Calu3 (cell line): ENCODE measurements around the gene WTIP. TPM values are rescaled to one million over a fixed set of nuclear protein-coding genes. Genes with fewer than 3 reads are reported as not detected.
A peak's percentile ranks its signal among the peaks of the same experiment; 100 is the strongest.

Source experiments
- Bru-seq: library from RNA; stranded (reverse); fragments of 400-500 nt; gene quantifications from one replicate; lab custom pipeline; 2021; lab: Mats Ljungman, UMichigan
- BruChase-seq, 2 experiments: library from RNA; stranded (reverse); fragments of 400-500 nt; gene quantifications; one replicate each; lab custom pipeline; 2021; lab: Mats Ljungman, UMichigan
- BruUV-seq: library from RNA; stranded (reverse); fragments of 400-500 nt; replicated peaks from 2 replicates; lab custom pipeline; 2021; lab: Mats Ljungman, UMichigan
- CTCF ChIA-PET: fragments of 300-600 bp; sonication (Branson Sonifier 250); formaldehyde crosslinking; loops from one replicate; lab custom pipeline; 2022; ENCODE audit warnings: antibody characterized with exemption; lab: Charles Lee
- DNase-seq: peaks from one replicate; pipeline ENCODE4 v3.0.0; 2022
- H3K27ac Mint-ChIP-seq: one replicate; pipeline ENCODE4 v1.8.0; 2022; ENCODE audit warnings: mixed read lengths; ENCODE audit not compliant: unreplicated experiment
- H3K27me3 Mint-ChIP-seq: one replicate; pipeline ENCODE4 v1.8.0; 2022; ENCODE audit warnings: mixed read lengths; ENCODE audit not compliant: unreplicated experiment
- H3K36me3 Mint-ChIP-seq: one replicate; pipeline ENCODE4 v1.8.0; 2022; ENCODE audit warnings: mild to moderate bottlenecking, moderate library complexity, mixed read lengths; ENCODE audit not compliant: insufficient read depth, unreplicated experiment
- H3K4me1 Mint-ChIP-seq: one replicate; pipeline ENCODE4 v1.8.0; 2022; ENCODE audit warnings: mild to moderate bottlenecking, low read depth, mixed read lengths; ENCODE audit not compliant: unreplicated experiment
- H3K4me3 Mint-ChIP-seq: one replicate; pipeline ENCODE4 v1.8.0; 2022; ENCODE audit warnings: mild to moderate bottlenecking, low read depth, moderate library complexity, mixed read lengths; ENCODE audit not compliant: unreplicated experiment
- H3K9me3 Mint-ChIP-seq: one replicate; pipeline ENCODE4 v1.8.0; 2022; ENCODE audit warnings: low read depth, mixed read lengths; ENCODE audit not compliant: unreplicated experiment
- intact Hi-C: fragments of 100-400 bp; cut with micrococcal nuclease; formaldehyde crosslinking; loops from one replicate; pipeline ENCODE4 v1.10.0; 2022; ENCODE audit not compliant: unreplicated experiment
- long read RNA-seq: library from polyadenylated mRNA; stranded (forward); transcript quantifications from one replicate; pipeline ENCODE4 v2.0.0, GENCODE V29; 2022
- total RNA-seq: library from RNA; stranded (reverse); gene quantifications from 2 replicates; pipeline ENCODE4 v1.2.3, GENCODE V29; 2022
- TF ChIP-seq, protein P1 (sequence below): fragments of 200-600 bp; IDR thresholded peaks from one replicate; pipeline ENCODE4 v1.8.0; 2022; ENCODE audit warnings: antibody characterized with exemption; ENCODE audit not compliant: unreplicated experiment

The WTIP gene
- total RNA-seq (5.3 and 6.9 TPM in 2 replicates), Bru-seq, nascent RNA (percentile 39 among the genes with signal in this experiment), BruChase-seq, experiment 1, labeled RNA remaining after a 6-hour chase (percentile 50 among the genes with signal in this experiment), BruChase-seq, experiment 2, labeled RNA remaining after a 2-hour chase (percentile 58 among the genes with signal in this experiment)
- long read RNA-seq, full-length matches to known transcripts, result 4 of 8 reads
- long read RNA-seq, partial matches to known transcripts, result 0 of 8 reads
- long read RNA-seq, other reads (novel, unspliced or antisense), result 4 of 8 reads

GRCh38 chr19:34480971-34481841 is at the start of gene WTIP:
WTIP (plus strand) TSS chr19:34481758; CDS start chr19:34481975, 217 bp downstream.
- peaks cover 26% of the 10 kb centered on the region for H3K36me3 Mint-ChIP-seq
- intact Hi-C loops, result no loop called here
- DNase-seq, result peak; percentile 65
- no TSS peak for BruUV-seq
- H3K9me3 Mint-ChIP-seq, result no peaks in the 10 kb centered on the region
- TF ChIP-seq, protein P1, sequence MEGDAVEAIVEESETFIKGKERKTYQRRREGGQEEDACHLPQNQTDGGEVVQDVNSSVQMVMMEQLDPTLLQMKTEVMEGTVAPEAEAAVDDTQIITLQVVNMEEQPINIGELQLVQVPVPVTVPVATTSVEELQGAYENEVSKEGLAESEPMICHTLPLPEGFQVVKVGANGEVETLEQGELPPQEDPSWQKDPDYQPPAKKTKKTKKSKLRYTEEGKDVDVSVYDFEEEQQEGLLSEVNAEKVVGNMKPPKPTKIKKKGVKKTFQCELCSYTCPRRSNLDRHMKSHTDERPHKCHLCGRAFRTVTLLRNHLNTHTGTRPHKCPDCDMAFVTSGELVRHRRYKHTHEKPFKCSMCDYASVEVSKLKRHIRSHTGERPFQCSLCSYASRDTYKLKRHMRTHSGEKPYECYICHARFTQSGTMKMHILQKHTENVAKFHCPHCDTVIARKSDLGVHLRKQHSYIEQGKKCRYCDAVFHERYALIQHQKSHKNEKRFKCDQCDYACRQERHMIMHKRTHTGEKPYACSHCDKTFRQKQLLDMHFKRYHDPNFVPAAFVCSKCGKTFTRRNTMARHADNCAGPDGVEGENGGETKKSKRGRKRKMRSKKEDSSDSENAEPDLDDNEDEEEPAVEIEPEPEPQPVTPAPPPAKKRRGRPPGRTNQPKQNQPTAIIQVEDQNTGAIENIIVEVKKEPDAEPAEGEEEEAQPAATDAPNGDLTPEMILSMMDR, result no peak
- H3K27ac Mint-ChIP-seq, result no peak within 1 kb of the TSS
- H3K27me3 Mint-ChIP-seq, result peaks cover 17% of the 10 kb centered on the region
- CTCF ChIA-PET, result interaction anchor here (0.6 kb wide), 1 partner anchor 252 kb away, joined by 5 read pairs; no protein-coding TSS in a partner anchor
- H3K4me1 Mint-ChIP-seq, result peaks cover 13% of the 10 kb centered on the region
- peak within 1 kb of the TSS; percentile 55 for H3K4me3 Mint-ChIP-seq

GRCh38 chr19:34432797-34433196 is 48.8 kb upstream of the WTIP start:
- Mint-ChIP-seq H3K27ac (no peak overlapping the region), H3K4me1 (peaks cover 11% of the 10 kb centered on the region), H3K4me3 (no peak overlapping the region), H3K36me3 (peaks cover 80% of the 10 kb centered on the region), H3K27me3 (no peaks in the 10 kb centered on the region), H3K9me3 (no peaks in the 10 kb centered on the region)
- BruUV-seq, result no TSS peak
- CTCF ChIA-PET, result no interaction called here
- DNase-seq, result no peak
- intact Hi-C loops, result loop anchor here (10.0 kb wide), 1 partner anchor 198 kb away; no protein-coding TSS in a partner anchor
- TF ChIP-seq, protein P1, result no peak

GRCh38 chr19:34436716-34437115 is 44.8 kb upstream of the WTIP start:
- DNase-seq, result no peak
- CTCF ChIA-PET, result no interaction called here
- H3K27me3 Mint-ChIP-seq, result no peaks in the 10 kb centered on the region
- no peaks in the 10 kb centered on the region for H3K9me3 Mint-ChIP-seq
- no peaks in the 10 kb centered on the region for H3K4me1 Mint-ChIP-seq
- no TSS peak for BruUV-seq
- no peak overlapping the region for H3K27ac Mint-ChIP-seq
- H3K4me3 Mint-ChIP-seq, result no peak overlapping the region
- TF ChIP-seq, protein P1, result no peak
- peaks cover 74% of the 10 kb centered on the region for H3K36me3 Mint-ChIP-seq
- intact Hi-C loops, result loop anchor here (10.0 kb wide), 1 partner anchor 202 kb away; no protein-coding TSS in a partner anchor

DNA sequence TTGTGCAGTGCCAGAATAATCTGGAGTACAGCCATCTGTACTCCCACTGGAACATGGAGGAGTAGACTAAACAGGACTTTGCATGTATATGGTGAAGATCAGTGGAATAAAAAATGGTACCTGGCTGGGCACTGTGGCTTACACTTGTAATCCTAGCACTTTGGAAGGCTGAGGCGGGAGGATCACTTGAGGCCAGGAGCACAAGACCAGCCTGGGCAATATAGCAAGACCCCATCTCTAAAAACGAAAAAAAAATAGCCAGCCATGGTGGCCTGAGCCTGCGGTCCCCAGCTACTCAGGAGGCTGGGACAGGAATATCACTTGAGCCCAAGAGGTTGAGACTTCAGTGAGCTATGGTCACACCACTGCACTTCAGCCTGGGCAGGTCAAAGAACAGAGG is 33.4 kb upstream of the WTIP start:
- TF ChIP-seq, protein P1, result no peak
- H3K4me3 Mint-ChIP-seq, result no peak overlapping the region
- H3K27me3 Mint-ChIP-seq, result no peaks in the 10 kb centered on the region
- BruUV-seq, result no TSS peak
- no peaks in the 10 kb centered on the region for H3K9me3 Mint-ChIP-seq
- H3K36me3 Mint-ChIP-seq, result peaks cover 84% of the 10 kb centered on the region
- H3K27ac Mint-ChIP-seq, result no peak overlapping the region
- CTCF ChIA-PET, result interaction anchor here (1.1 kb wide), 1 partner anchor 11 kb away, joined by 3 read pairs; no protein-coding TSS in a partner anchor
- intact Hi-C loops, result no loop called here
- no peak for DNase-seq
- no peaks in the 10 kb centered on the region for H3K4me1 Mint-ChIP-seq
